ENCODE data around the gene CCNL2. TPM values are rescaled to one million over a fixed set of nuclear protein-coding genes. Genes with fewer than 3 reads are reported as not detected.
"Not testable (repeated sequence)": the region's sequence is repeated elsewhere in the genome, so short reads cannot be mapped to it uniquely, and the experiment has no call there.

Gene CCNL2
- total RNA-seq, 4 donors from 2014 or later, result 122 to 249 (median 142) TPM

GRCh38 chr1:1419363-1419812 is 20.3 kb upstream of the CCNL2 start:
- H3K4me3 ChIP-seq (ENCODE audit: low read depth, poor library complexity, severe bottlenecking), result no peak overlapping the region
- no peak for DNase-seq (ENCODE audit: low spot score in 2 of 2)
- no peak for TF ChIP-seq POLR2A (IDR thresholded peaks at IDR 0.05)
- TF ChIP-seq CTCF (IDR thresholded peaks at IDR 0.05), result no peak
- WGBS, 2 donors, result 81 to 82% methylated on average over 8 to 17 of the region's 21 CpGs
- intact Hi-C loops (cut with DNase I; ENCODE audit: low total_unique reads), result no loop called here

GRCh38 chr1:1418464-1419362 is 19.6 kb upstream of the CCNL2 start:
- no peak for TF ChIP-seq POLR2A (IDR thresholded peaks at IDR 0.05)
- no peak for TF ChIP-seq CTCF (IDR thresholded peaks at IDR 0.05)
- 78 to 85% methylated on average over 22 to 24 of the region's 26 CpGs for WGBS, 2 donors
- DNase-seq (ENCODE audit: low spot score in 2 of 2), result no peak
- H3K4me3 ChIP-seq (ENCODE audit: low read depth, poor library complexity, severe bottlenecking), result no peak overlapping the region
- intact Hi-C loops (cut with DNase I; ENCODE audit: low total_unique reads), result no loop called here

GRCh38 chr1:1417825-1418463 is 18.8 kb upstream of the CCNL2 start:
- 73 to 74% methylated on average over 25 of the region's 25 CpGs for whole genome bisulfite sequencing, 2 donors
- H3K4me3 ChIP-seq (ENCODE audit: low read depth, poor library complexity, severe bottlenecking); intact Hi-C loops (cut with DNase I; ENCODE audit: low total_unique reads); DNase-seq (ENCODE audit: low spot score in 2 of 2): not testable (repeated sequence)

- H3K4me3 ChIP-seq (ENCODE audit: low read depth, poor library complexity, severe bottlenecking); DNase-seq (ENCODE audit: low spot score in 2 of 2); intact Hi-C loops (cut with DNase I; ENCODE audit: low total_unique reads): not testable (repeated sequence)
- 77 to 81% methylated on average over 5 of the region's 5 CpGs for WGBS, 2 donors
Observed at GRCh38 chr1:1417396-1417795, 18.3 kb upstream of the CCNL2 start.

- intact Hi-C loops (cut with DNase I; ENCODE audit: low total_unique reads), result no loop called here
- no peak for DNase-seq (ENCODE audit: low spot score in 2 of 2)
- TF ChIP-seq CTCF (IDR thresholded peaks at IDR 0.05), result no peak
- TF ChIP-seq POLR2A (IDR thresholded peaks at IDR 0.05), result no peak
- no peak overlapping the region for H3K4me3 ChIP-seq (ENCODE audit: low read depth, poor library complexity, severe bottlenecking)
- WGBS, 2 donors, result 78 to 80% methylated on average over 13 of the region's 13 CpGs
Observed at GRCh38 chr1:1415751-1416150, 16.6 kb upstream of the CCNL2 start.

- H3K4me3 ChIP-seq (ENCODE audit: low read depth, poor library complexity, severe bottlenecking); DNase-seq (ENCODE audit: low spot score in 2 of 2); intact Hi-C loops (cut with DNase I; ENCODE audit: low total_unique reads): not testable (repeated sequence)
- WGBS, 2 donors, result 72 to 84% methylated on average over 11 of the region's 11 CpGs
Observed at GRCh38 chr1:1412311-1412902, 13.3 kb upstream of the CCNL2 start.

- WGBS, 2 donors, result 97 to 98% methylated on average over 13 of the region's 13 CpGs
- DNase-seq (ENCODE audit: low spot score in 2 of 2), result no peak
- intact Hi-C loops (cut with DNase I; ENCODE audit: low total_unique reads), result no loop called here
- no peak for TF ChIP-seq CTCF (IDR thresholded peaks at IDR 0.05)
- no peak for TF ChIP-seq POLR2A (IDR thresholded peaks at IDR 0.05)
- no peak overlapping the region for H3K4me3 ChIP-seq (ENCODE audit: low read depth, poor library complexity, severe bottlenecking)
Observed at GRCh38 chr1:1411626-1412025, 12.5 kb upstream of the CCNL2 start.

GRCh38 chr1:1410238-1410637 is 11.1 kb upstream of the CCNL2 start:
- H3K4me3 ChIP-seq (ENCODE audit: low read depth, poor library complexity, severe bottlenecking); intact Hi-C loops (cut with DNase I; ENCODE audit: low total_unique reads); DNase-seq (ENCODE audit: low spot score in 2 of 2): not testable (repeated sequence)
- WGBS, 2 donors, result 62 to 64% methylated on average over 8 of the region's 8 CpGs

All from lower leg skin (tissue), 4 donors.